ENCODE data around the gene TXLNG.

Gene TXLNG

GRCh38 chrX:16788477-16788876, 2.2 kb downstream of the TXLNG start:
- no peak for TF ChIP-seq CTCF (IDR thresholded peaks at IDR 0.05; ENCODE audit: insufficient read depth, low read length)
- TF ChIP-seq GABPA (IDR thresholded peaks at IDR 0.05; ENCODE audit: low read depth), result no peak
- TF ChIP-seq REST (IDR thresholded peaks at IDR 0.05; ENCODE audit: insufficient replicate concordance, low read depth), result no peak
- no peak for TF ChIP-seq SPI1 (IDR thresholded peaks at IDR 0.05; ENCODE audit: borderline replicate concordance, low read depth)
- TF ChIP-seq POLR2AphosphoS5 (IDR thresholded peaks at IDR 0.05; ENCODE audit: low read depth), result no peak
- DNase-seq (ENCODE audit: low read depth in 1 of 2, low spot score in 1 of 2), result peak in 1 of 2 experiments; percentile 25
- H3K27me3 ChIP-seq (ENCODE audit: insufficient read depth, poor library complexity, severe bottlenecking), result no peaks in the 10 kb centered on the region
- no peak overlapping the region for H3K27ac ChIP-seq (replicated peaks)
- no peak overlapping the region for H3K4me3 ChIP-seq (replicated peaks; ENCODE audit: insufficient read depth, low read length)

- no peak overlapping the region for H3K4me3 ChIP-seq (replicated peaks; ENCODE audit: insufficient read depth, low read length)
- no peak for TF ChIP-seq SPI1 (IDR thresholded peaks at IDR 0.05; ENCODE audit: borderline replicate concordance, low read depth)
- TF ChIP-seq REST (IDR thresholded peaks at IDR 0.05; ENCODE audit: insufficient replicate concordance, low read depth), result no peak
- no peak for TF ChIP-seq CTCF (IDR thresholded peaks at IDR 0.05; ENCODE audit: insufficient read depth, low read length)
- no peak for TF ChIP-seq POLR2AphosphoS5 (IDR thresholded peaks at IDR 0.05; ENCODE audit: low read depth)
- TF ChIP-seq GABPA (IDR thresholded peaks at IDR 0.05; ENCODE audit: low read depth), result no peak
- no peak for DNase-seq (ENCODE audit: low read depth in 1 of 2, low spot score in 1 of 2)
- no peak overlapping the region for H3K27ac ChIP-seq (replicated peaks)
- no peaks in the 10 kb centered on the region for H3K27me3 ChIP-seq (ENCODE audit: insufficient read depth, poor library complexity, severe bottlenecking)
These were observed 10.0 kb downstream of the TXLNG start for GRCh38 chrX:16796298-16796697.

GRCh38 chrX:16797358-16797757, 11.1 kb downstream of the TXLNG start:
- Histone ChIP-seq H3K4me3 (replicated peaks; ENCODE audit: insufficient read depth, low read length) (no peak overlapping the region), H3K27me3 (ENCODE audit: insufficient read depth, poor library complexity, severe bottlenecking) (no peaks in the 10 kb centered on the region), H3K27ac (replicated peaks) (peak overlapping the region; percentile 36)
- DNase-seq (ENCODE audit: low read depth in 1 of 2, low spot score in 1 of 2), result peak in 1 of 2 experiments; percentile 49
- no peak for TF ChIP-seq GABPA (IDR thresholded peaks at IDR 0.05; ENCODE audit: low read depth)

- peak overlapping the region; percentile 36; the same call in 1 of the 2 replicates for H3K27ac ChIP-seq (replicated peaks)
These were observed 11.6 kb downstream of the TXLNG start for GRCh38 chrX:16797841-16798240.

More at GRCh38 chrX:16797841-16798240, 11.6 kb downstream of the TXLNG start:
- no peaks in the 10 kb centered on the region for H3K27me3 ChIP-seq (ENCODE audit: insufficient read depth, poor library complexity, severe bottlenecking)
- no peak for TF ChIP-seq REST (IDR thresholded peaks at IDR 0.05; ENCODE audit: insufficient replicate concordance, low read depth)
- TF ChIP-seq POLR2AphosphoS5 (IDR thresholded peaks at IDR 0.05; ENCODE audit: low read depth), result no peak
- no peak for TF ChIP-seq SPI1 (IDR thresholded peaks at IDR 0.05; ENCODE audit: borderline replicate concordance, low read depth)
- no peak for TF ChIP-seq CTCF (IDR thresholded peaks at IDR 0.05; ENCODE audit: insufficient read depth, low read length)
- TF ChIP-seq GABPA (IDR thresholded peaks at IDR 0.05; ENCODE audit: low read depth), result no peak
- no peak for DNase-seq (ENCODE audit: low read depth in 1 of 2, low spot score in 1 of 2)
- H3K4me3 ChIP-seq (replicated peaks; ENCODE audit: insufficient read depth, low read length), result no peak overlapping the region

Measured in HL-60 (cell line).